ENCODE data around the gene NFAM1. TPM values are rescaled to one million over a fixed set of nuclear protein-coding genes. Genes with fewer than 3 reads are reported as not detected.

Gene NFAM1
- total and polyA plus RNA-seq, 5 experiments from 2014 or later, result 0.23 to 0.25 TPM; not detected in 3

- H3K27me3 Mint-ChIP-seq, result no peaks in the 10 kb centered on the region
- H3K4me3 Mint-ChIP-seq, result no peak overlapping the region
- DNase-seq, result no peak
- ATAC-seq, result no peak
- H3K4me1 Mint-ChIP-seq, result peaks cover 26 to 57% (median 45%) of the 10 kb centered on the region in 4 donors
- H3K27ac Mint-ChIP-seq, result peak overlapping the region in 3 of 10 donors; percentile 46 to 85 (median 61)
- no peaks in the 10 kb centered on the region for H3K36me3 Mint-ChIP-seq
- POLR2A ChIA-PET, result interaction anchor here (1.4 kb wide), 1 partner anchor 14 kb away, joined by 3 read pairs; no protein-coding TSS in a partner anchor
- no peaks in the 10 kb centered on the region for H3K9me3 Mint-ChIP-seq
Observed at GRCh38 chr22:42331014-42331413, 101.2 kb downstream of the NFAM1 start.

Other genes starting within 250 kb of the NFAM1 start
- 100 to 1,000 TPM in 1 of 2 experiments, 10 to 100 TPM in 1; 98.2 to 109 TPM for gene TCF20, start 161.8 kb downstream of the NFAM1 start, total RNA-seq
- 1 to 10 TPM; 1.3 to 3.4 (median 2.4) TPM for gene TCF20, start 161.8 kb downstream of the NFAM1 start, polyA plus RNA-seq
- gene RRP7A, start 87.4 kb upstream of the NFAM1 start, total RNA-seq, result 10 to 100 TPM; 57.4 to 66.2 TPM
- gene RRP7A, start 87.4 kb upstream of the NFAM1 start, polyA plus RNA-seq, result 10 to 100 TPM; 38.2 to 61.8 (median 52.1) TPM
- under 1 TPM; 0.69 to 0.81 TPM for gene SERHL2, start 121.6 kb upstream of the NFAM1 start, total RNA-seq
- under 1 TPM in 2 of 3 donors, not detected in 1; 0.43 to 0.44 TPM for gene SERHL2, start 121.6 kb upstream of the NFAM1 start, polyA plus RNA-seq
- 10 to 100 TPM; 81.1 to 85.8 TPM for gene POLDIP3, start 182.5 kb upstream of the NFAM1 start, total RNA-seq
- 10 to 100 TPM; 60.7 to 93.6 (median 70.5) TPM for gene POLDIP3, start 182.5 kb upstream of the NFAM1 start, polyA plus RNA-seq
- gene ATP5MGL, start 208.2 kb upstream of the NFAM1 start, total RNA-seq, result 1 to 10 TPM; 2.6 to 3.0 TPM
- under 1 TPM in 1 of 3 donors, not detected in 2; 0.23 TPM for gene ATP5MGL, start 208.2 kb upstream of the NFAM1 start, polyA plus RNA-seq
- 10 to 100 TPM; 34.7 to 36.5 TPM for gene CYB5R3, start 217.0 kb upstream of the NFAM1 start, total RNA-seq
- 10 to 100 TPM; 37.1 to 70.2 (median 37.9) TPM for gene CYB5R3, start 217.0 kb upstream of the NFAM1 start, polyA plus RNA-seq

All from naive thymus-derived CD8-positive, alpha-beta T cell (primary cell).